Calu3 (cell line): ENCODE results near the gene DIAPH2. TPM values are rescaled to one million over a fixed set of nuclear protein-coding genes. Genes with fewer than 3 reads are reported as not detected.

ENCODE experiments used
- BruUV-seq: library from RNA; stranded (reverse); fragments of 400-500 nt; replicated peaks from 2 replicates; lab custom pipeline; 2021; lab: Mats Ljungman, UMichigan
- CTCF ChIA-PET: fragments of 300-600 bp; sonication (Branson Sonifier 250); formaldehyde crosslinking; loops from one replicate; lab custom pipeline; 2022; ENCODE audit warnings: antibody characterized with exemption; lab: Charles Lee
- DNase-seq: peaks from one replicate; pipeline ENCODE4 v3.0.0; 2022
- H3K27ac Mint-ChIP-seq: one replicate; pipeline ENCODE4 v1.8.0; 2022; ENCODE audit warnings: mixed read lengths; ENCODE audit not compliant: unreplicated experiment
- H3K27me3 Mint-ChIP-seq: one replicate; pipeline ENCODE4 v1.8.0; 2022; ENCODE audit warnings: mixed read lengths; ENCODE audit not compliant: unreplicated experiment
- H3K36me3 Mint-ChIP-seq: one replicate; pipeline ENCODE4 v1.8.0; 2022; ENCODE audit warnings: mild to moderate bottlenecking, moderate library complexity, mixed read lengths; ENCODE audit not compliant: insufficient read depth, unreplicated experiment
- H3K4me1 Mint-ChIP-seq: one replicate; pipeline ENCODE4 v1.8.0; 2022; ENCODE audit warnings: mild to moderate bottlenecking, low read depth, mixed read lengths; ENCODE audit not compliant: unreplicated experiment
- H3K4me3 Mint-ChIP-seq: one replicate; pipeline ENCODE4 v1.8.0; 2022; ENCODE audit warnings: mild to moderate bottlenecking, low read depth, moderate library complexity, mixed read lengths; ENCODE audit not compliant: unreplicated experiment
- H3K9me3 Mint-ChIP-seq: one replicate; pipeline ENCODE4 v1.8.0; 2022; ENCODE audit warnings: low read depth, mixed read lengths; ENCODE audit not compliant: unreplicated experiment
- CTCF ChIP-seq: fragments of 200-600 bp; IDR thresholded peaks from one replicate; pipeline ENCODE4 v1.8.0; 2022; ENCODE audit warnings: antibody characterized with exemption; ENCODE audit not compliant: unreplicated experiment
- intact Hi-C: fragments of 100-400 bp; cut with micrococcal nuclease; formaldehyde crosslinking; loops from one replicate; pipeline ENCODE4 v1.10.0; 2022; ENCODE audit not compliant: unreplicated experiment
- total RNA-seq: library from RNA; stranded (reverse); gene quantifications from 2 replicates; pipeline ENCODE4 v1.2.3, GENCODE V29; 2022

The DIAPH2 gene
- total RNA-seq, 1 experiment from 2014 or later, result 24.2 TPM

GRCh38 chrX:96985046-96985445 lies 300.4 kb downstream of the DIAPH2 start:
- Mint-ChIP-seq H3K27me3 (no peaks in the 10 kb centered on the region), H3K27ac (no peak overlapping the region), H3K9me3 (no peaks in the 10 kb centered on the region), H3K4me3 (no peak overlapping the region), H3K36me3 (no peaks in the 10 kb centered on the region), H3K4me1 (no peaks in the 10 kb centered on the region)
- CTCF ChIA-PET, result no interaction called here
- no peak for DNase-seq
- intact Hi-C loops, result no loop called here
- no peak for TF ChIP-seq CTCF
- no TSS peak for BruUV-seq

GRCh38 chrX:96987228-96987627 lies 302.6 kb downstream of the DIAPH2 start:
- CTCF ChIA-PET, result no interaction called here
- BruUV-seq, result no TSS peak
- intact Hi-C loops, result no loop called here
- H3K4me1 Mint-ChIP-seq, result no peaks in the 10 kb centered on the region
- TF ChIP-seq CTCF, result no peak
- no peak overlapping the region for H3K4me3 Mint-ChIP-seq
- no peaks in the 10 kb centered on the region for H3K27me3 Mint-ChIP-seq
- H3K27ac Mint-ChIP-seq, result no peak overlapping the region
- no peaks in the 10 kb centered on the region for H3K9me3 Mint-ChIP-seq
- no peak for DNase-seq
- no peaks in the 10 kb centered on the region for H3K36me3 Mint-ChIP-seq

- H3K27me3 Mint-ChIP-seq, result no peaks in the 10 kb centered on the region
- no peaks in the 10 kb centered on the region for H3K36me3 Mint-ChIP-seq
- peaks cover 6% of the 10 kb centered on the region for H3K9me3 Mint-ChIP-seq
- no peak overlapping the region for H3K27ac Mint-ChIP-seq
- H3K4me1 Mint-ChIP-seq, result peaks cover 19% of the 10 kb centered on the region
- DNase-seq, result no peak
- intact Hi-C loops, result loop anchor here (10.0 kb wide), 1 partner anchor 215 kb away; no protein-coding TSS in a partner anchor
- CTCF ChIA-PET, result no interaction called here
- no peak overlapping the region for H3K4me3 Mint-ChIP-seq
- BruUV-seq, result no TSS peak
- TF ChIP-seq CTCF, result no peak
These were observed 305.4 kb downstream of the DIAPH2 start for GRCh38 chrX:96989830-96990571.

GRCh38 chrX:96994093-96994492 lies 309.5 kb downstream of the DIAPH2 start:
- intact Hi-C loops, result loop anchor here (10.0 kb wide), 1 partner anchor 219 kb away; no protein-coding TSS in a partner anchor
- H3K4me1 Mint-ChIP-seq, result peaks cover 19% of the 10 kb centered on the region
- BruUV-seq, result no TSS peak
- no peak overlapping the region for H3K27ac Mint-ChIP-seq
- no peaks in the 10 kb centered on the region for H3K36me3 Mint-ChIP-seq
- H3K4me3 Mint-ChIP-seq, result no peak overlapping the region
- no peak for DNase-seq
- no peaks in the 10 kb centered on the region for H3K27me3 Mint-ChIP-seq
- CTCF ChIA-PET, result no interaction called here
- no peak for TF ChIP-seq CTCF
- peaks cover 6% of the 10 kb centered on the region for H3K9me3 Mint-ChIP-seq
